GM19023 (cell line): Measurements from ENCODE around the gene ALKBH6.
"Not testable (repeated sequence)": the region's sequence is repeated elsewhere in the genome, so short reads cannot be mapped to it uniquely, and the experiment has no call there.

Experiments
- ATAC-seq: cut with Tn5 transposase; IDR thresholded peaks from one replicate; pipeline ENCODE4 v1.9.1; 2021; ENCODE audit warnings: mild to moderate bottlenecking, moderate library complexity; ENCODE audit not compliant: unreplicated experiment

ALKBH6 gene

DNA sequence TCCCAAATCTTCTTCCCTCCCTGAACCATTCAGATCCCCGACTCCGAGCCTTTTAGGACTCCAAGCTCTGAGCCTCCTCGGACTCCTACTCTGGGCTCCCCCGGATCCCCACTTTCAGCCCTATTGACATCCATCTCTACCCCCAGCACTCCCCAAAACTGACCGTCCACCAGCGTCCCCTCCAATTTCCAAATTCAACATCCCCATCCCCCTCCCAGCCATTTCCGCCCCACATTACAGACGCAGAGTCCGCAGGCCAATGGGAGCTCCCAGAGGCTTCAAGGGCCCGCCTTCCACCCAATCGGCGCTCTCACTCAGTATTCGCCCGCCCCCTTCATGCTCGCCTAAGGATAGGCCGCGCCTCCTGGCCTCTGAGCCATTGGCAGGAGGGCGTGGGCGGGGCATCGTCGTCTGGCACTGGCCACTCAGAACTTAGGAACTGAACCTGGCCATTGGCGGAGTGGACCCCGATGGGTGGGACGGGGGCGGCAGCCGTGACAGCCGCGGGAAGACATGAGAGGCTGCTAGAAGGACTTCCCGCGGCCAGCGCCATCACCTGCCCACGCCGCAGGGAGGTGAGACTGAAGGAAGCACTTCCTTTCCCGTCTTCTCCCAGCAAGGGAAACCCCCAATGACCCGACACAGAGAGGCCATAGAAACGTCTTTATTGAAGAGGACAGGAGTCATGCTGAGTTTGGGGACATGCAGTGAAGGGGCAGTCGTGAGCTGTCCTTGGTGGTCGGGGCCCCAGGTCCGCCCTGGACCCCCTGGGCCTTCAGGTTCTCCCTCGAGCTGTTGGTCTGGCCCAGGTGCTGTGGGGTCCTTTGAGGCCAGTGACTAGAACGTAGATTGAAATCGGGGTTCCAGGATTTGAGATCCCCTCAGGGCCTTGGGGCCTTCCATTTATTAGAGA lies at the start of gene ALKBH6:
Gene ALKBH6, minus strand, starts transcription at position 202 of the 913 bp plus-strand sequence. CDS start 816 bp downstream, outside the sequence.
- ATAC-seq = peak; percentile 98

- no peak for ATAC-seq
These were observed 47.4 kb upstream of the ALKBH6 start for GRCh38 chr19:36061367-36061766.

DNA sequence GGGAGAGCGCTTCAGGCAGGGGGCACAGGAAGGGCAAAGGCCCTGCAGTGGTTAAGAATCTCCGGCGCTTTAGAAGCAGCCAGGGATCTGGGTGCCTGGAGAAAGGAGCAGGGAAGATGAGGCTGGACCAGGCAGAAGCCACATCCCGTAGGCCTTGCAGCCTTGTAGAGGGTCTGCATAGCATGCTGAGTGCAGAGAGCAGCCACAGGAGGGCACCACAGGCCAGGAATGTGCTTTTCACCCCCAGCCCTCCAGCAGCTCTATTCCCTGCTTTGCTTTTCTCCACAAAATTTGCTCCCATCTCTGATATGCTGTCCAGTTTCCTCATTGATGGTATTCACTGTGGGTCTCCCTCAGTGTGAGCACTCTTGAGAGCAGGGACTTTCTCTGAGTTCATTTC lies 46.4 kb upstream of the ALKBH6 start:
- ATAC-seq = no peak

- no peak for ATAC-seq
These were observed 45.3 kb upstream of the ALKBH6 start for GRCh38 chr19:36059180-36059910.

DNA sequence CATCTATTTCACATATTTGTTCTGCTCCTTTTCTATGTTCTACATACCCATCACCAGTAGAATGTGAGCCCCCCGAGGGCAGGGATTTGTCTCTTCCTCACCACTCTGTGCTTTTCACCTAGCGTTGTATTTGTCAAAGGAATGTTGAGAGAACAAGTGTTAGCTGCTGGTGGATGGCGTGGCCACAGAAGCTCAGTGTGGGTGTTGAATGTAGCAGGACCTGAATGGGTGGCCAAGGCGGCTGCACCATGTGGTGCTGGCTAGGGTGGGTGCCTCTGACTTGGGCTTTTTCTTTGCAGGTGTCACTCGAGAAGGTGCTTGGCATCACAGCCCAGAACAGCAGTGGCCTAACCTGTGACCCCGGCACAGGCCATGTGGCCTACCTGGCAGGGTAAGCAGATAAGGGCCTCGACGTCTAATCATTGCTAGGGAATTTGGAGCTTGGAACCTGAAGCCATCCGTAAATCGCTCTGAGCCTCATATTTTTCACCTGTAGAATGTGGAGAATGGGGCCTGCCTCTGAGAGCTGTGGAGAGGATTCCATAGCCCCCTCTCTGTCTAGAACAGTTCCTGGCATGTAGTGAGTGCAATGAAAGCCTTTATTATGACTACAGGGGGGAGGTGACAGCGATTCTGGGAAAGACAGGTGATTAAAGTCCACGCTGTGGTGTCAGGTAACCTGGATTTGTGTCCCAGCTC lies 44.6 kb upstream of the ALKBH6 start:
- ATAC-seq = no peak

DNA sequence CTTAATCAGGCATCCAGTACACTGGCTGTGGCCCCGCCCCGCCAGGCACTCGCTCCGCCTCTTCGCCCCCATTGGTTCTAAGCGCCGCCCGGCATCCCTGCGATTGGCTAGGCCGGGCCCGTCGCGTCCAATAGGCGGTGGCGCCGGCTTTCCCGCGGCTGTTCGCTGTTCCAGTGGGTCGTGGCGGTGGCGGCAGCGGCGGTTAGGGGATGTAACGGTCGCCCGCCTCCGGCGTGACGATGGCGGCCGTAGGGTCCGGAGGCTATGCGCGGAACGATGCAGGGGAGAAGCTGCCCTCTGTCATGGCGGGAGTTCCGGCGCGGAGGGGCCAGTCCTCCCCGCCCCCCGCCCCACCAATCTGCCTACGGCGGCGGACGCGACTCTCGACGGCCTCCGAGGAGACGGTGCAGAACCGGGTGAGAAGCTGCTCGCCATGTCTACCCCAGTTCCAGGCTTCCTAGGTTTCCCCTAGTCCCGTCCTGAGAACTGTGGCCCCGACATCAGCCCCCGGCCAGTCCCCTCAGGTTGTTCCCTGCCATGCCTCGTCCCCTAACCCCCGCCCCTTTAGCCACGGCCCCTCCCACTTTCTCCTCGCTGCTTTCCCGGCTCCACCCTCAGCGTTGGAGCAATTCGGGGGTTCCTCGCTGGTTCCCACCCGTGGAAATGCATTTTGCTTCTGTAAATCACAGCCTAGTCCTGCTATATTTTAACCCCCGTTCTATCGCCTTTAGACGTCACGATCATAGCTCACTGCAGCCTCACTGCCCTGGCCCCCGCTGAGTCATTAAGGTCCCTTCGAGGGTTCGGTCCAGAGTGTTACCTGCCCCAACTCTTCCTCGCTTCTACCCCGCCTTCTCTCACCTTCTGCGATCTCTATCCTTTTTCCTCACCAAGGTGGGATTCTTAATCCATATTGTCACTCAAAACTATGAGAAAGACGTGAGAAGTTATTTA lies 41.0 kb upstream of the ALKBH6 start, which contains the start of gene WDR62:
Gene WDR62, plus strand, starts transcription at position 165 of the 954 bp plus-strand sequence. Its CDS starts 75 bp downstream, at position 240.
- ATAC-seq = peak; percentile 78

DNA sequence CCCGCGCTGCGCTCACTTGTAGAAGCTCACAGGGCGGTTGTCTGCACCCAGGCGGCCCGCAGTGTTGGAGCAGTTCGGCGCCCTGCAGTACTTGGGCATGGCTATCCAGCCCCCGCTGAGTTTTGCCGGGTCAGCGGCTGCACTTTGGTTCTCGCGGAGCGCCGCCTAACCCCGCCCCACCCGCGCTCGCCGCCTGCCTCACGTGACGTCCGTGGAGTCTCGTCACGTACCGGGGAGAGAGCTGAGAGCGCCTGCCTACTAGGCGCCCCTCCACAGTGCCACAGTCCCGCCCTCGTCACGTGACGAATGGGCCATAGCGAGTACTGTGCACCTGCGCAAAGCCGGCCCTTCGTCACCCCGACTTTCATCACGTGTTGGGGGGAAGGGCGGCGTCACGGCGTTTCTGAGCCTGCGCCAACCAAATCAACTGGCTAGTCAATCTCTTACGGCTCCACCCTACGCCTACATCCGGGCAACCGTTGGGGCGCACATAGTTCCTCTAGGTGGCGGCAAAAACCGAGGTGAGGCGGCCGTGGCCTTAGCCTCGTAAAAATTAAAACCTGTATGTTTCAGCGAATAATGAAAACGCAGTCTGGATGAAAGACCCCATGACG lies 40.2 kb upstream of the ALKBH6 start, which contains the start of gene THAP8:
Gene THAP8, minus strand, starts transcription at position 167 of the 614 bp plus-strand sequence. Its CDS starts 68 bp downstream, at position 99.
- peak; percentile 84 for ATAC-seq

DNA sequence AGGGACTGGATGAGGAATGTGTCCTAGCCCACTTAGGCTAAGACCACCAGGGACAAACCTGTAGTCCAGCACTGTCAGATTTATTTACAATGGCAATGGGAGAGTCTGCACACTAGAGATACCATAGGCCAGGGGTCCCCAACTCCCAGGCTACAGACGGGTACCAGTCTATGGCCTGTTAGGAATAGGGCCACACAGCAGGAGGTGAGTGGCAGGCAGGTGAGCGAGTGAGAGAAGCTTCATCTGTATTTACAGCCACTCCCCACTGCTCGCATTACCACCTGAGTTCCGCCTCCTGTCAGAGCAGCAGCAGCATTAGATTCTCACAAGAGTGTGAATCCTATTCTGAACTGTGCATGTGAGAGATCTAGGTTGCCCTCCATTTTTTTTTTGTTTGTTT lies 37.6 kb upstream of the ALKBH6 start:
- ATAC-seq = no peak

DNA sequence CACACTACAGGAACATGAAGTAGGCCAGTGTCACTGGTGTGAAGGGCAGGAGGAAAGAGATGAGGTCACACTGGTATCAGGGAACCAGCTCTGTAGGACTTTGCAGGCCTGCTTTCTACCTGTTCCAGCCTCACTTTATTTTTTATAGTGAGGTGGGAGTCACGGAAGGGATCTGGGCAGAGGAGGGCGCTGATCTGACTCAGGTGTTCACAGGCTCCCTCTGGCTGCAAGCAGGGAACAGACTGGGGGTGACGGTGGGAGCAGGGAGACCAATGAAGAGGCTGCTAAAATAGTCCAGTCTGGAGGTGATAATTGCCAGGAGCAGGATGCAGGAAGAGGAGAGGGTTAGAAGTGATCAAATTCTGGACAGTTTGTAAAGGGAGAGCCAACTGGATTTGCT lies 37.2 kb upstream of the ALKBH6 start:
- no peak for ATAC-seq

- ATAC-seq = no peak
These were observed 35.2 kb upstream of the ALKBH6 start for GRCh38 chr19:36049080-36049698.

DNA sequence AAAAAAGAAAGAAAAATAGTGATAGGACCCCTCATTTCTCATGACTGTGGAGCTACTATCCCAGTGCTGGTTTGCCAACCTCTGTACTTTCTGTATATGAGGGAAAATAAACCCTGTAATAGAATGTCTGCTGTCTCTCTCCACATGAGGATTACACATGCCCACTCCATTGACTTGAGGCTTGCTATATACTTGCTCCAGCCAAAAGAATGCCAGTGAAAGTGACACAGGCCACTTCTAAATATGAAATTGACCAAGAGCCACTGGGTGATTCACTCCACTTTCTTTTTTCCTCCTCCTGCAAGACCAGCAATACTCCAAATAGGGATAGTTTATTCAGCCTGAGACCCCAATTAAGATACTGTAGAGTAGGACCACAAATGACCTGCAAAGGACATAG lies 33.8 kb upstream of the ALKBH6 start:
- no peak for ATAC-seq

- ATAC-seq = no peak
These were observed 32.5 kb upstream of the ALKBH6 start for GRCh38 chr19:36046443-36047050.

DNA sequence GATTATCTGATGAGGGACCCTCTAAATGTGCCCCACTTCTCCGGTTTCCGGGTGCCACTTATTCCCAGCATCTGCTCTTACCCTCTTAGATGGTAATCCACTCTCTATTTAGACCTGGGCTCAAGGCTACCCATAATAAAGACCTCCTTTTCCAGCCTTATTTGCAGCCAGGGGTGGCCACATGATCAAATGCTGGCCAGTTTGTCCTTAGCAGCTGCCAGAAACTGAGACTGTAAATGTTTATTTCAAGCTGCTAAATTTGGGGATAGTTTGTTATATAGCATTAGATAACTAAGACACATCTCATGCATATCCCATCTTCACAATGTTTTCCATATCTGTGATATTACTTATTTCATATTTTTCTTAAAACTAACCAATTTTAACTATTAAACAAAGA lies 29.9 kb upstream of the ALKBH6 start:
- no peak for ATAC-seq

DNA sequence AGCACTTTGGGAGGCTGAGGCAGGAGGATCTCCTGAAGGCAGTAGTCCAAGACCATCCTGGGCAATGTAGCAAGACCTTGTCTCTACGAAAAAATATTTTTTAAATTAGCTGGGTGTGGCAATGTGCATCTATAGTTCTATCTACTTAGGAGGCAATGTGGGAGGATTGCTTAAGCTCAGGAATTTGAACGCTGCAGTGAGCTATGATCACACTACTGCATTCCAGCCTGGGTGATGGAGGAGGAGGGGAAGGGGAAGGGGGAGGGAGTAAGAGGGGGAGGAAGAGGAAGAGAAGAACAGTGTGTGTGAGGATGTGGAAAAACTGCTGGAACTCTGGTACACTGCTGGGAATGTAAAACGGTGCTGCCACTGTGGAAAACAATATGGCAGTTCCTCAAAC lies 27.8 kb upstream of the ALKBH6 start:
- ATAC-seq = no peak

GRCh38 chr19:36041092-36041491 lies 27.1 kb upstream of the ALKBH6 start:
- not testable (repeated sequence) for ATAC-seq

- ATAC-seq = no peak
These were observed 26.5 kb upstream of the ALKBH6 start for GRCh38 chr19:36040495-36040894.

- ATAC-seq = no peak
These were observed 18.5 kb upstream of the ALKBH6 start, which contains the start of gene CLIP3 for GRCh38 chr19:36032251-36033104. Gene CLIP3, minus strand, starts transcription at chr19:36032873. Its CDS starts 516 bp downstream, at chr19:36032357.

DNA sequence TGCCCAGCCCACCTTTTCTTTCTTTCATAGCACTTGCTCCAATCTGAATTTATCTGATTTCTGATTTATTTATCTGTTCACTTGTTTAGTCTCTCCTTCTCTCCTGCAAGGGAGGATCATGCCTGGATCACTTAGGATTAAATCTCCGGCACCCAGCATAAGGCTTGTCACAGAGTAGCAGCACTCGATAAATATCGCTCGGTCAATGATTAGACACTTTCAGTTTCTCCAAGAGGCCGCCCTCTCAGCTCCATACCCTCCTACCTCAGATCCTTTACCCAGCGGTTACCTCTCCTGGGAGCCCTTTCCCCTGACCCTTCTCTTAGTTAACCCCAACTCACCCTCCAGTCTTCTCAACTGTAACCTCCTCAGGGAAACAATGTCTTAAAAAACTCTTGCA lies 17.3 kb upstream of the ALKBH6 start:
- no peak for ATAC-seq
